ENCODE measurements around the gene EPHB1. TPM values are rescaled to one million over a fixed set of nuclear protein-coding genes. Genes with fewer than 3 reads are reported as not detected.

The EPHB1 gene
- total RNA-seq, 2 donors from 2014 or later, result 0.85 to 1.7 TPM

GRCh38 chr3:134923286-134923685 is 128.2 kb downstream of the EPHB1 start:
- DNase-seq (no peak), ATAC-seq (no peak)
- intact Hi-C loops (cut with DNase I), result no loop called here

- DNase-seq (no peak), ATAC-seq (no peak)
- intact Hi-C loops (cut with DNase I), result no loop called here
These were observed 132.5 kb downstream of the EPHB1 start for GRCh38 chr3:134927599-134927998.

GRCh38 chr3:134928392-134928791 is 133.3 kb downstream of the EPHB1 start:
- no peak for DNase-seq
- intact Hi-C loops (cut with DNase I), result no loop called here
- ATAC-seq, result no peak

- no peak for ATAC-seq
- intact Hi-C loops (cut with DNase I), result no loop called here
These were observed 133.8 kb downstream of the EPHB1 start for GRCh38 chr3:134928819-134929218.

GRCh38 chr3:134929976-134930375 is 134.9 kb downstream of the EPHB1 start:
- ATAC-seq (no peak), DNase-seq (no peak)
- intact Hi-C loops (cut with DNase I), result no loop called here

More at GRCh38 chr3:134928819-134929218, 133.8 kb downstream of the EPHB1 start:
- no peak for DNase-seq

DNA sequence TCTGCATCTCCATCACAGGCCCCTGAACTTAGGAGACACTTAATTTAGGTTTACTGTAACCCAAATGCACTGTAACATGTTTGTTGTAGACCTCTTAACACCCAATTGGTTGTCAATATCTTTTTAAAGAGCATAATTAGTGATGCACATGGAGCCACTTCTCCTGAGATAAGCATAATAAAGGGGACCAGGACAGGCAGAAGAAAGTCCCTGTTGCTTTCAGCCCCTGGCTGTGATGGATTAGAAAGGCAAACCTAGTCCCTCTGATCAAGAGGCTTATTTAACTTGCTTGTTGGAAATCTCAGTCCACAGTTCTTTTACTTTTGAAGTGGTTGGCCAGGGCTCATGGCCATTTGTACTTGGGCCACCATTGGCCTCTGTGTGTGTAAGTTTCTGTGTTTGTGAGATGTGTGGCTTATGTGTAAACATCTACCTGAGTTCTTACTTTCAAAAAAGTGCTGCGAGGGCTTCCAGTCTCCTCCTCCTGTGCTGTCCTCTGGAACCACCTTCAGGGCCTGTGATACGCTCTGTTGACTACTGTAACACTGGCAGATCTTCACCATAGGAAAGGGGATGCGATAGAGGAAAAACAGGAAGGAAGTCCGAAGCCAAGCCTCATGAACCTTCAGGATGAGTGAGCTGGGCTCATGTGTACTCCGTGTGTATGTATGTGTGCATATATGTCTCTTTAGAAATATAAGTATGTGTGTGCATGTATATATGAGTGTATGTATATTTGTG is 136.2 kb downstream of the EPHB1 start:
- ATAC-seq (no peak), DNase-seq (no peak)
- intact Hi-C loops (cut with DNase I), result no loop called here

- intact Hi-C loops (cut with DNase I), result no loop called here
- DNase-seq (no peak), ATAC-seq (no peak)
These were observed 137.0 kb downstream of the EPHB1 start for GRCh38 chr3:134932035-134932434.

GRCh38 chr3:134933997-134934396 is 138.9 kb downstream of the EPHB1 start:
- intact Hi-C loops (cut with DNase I), result no loop called here
- DNase-seq (no peak), ATAC-seq (no peak)

DNA sequence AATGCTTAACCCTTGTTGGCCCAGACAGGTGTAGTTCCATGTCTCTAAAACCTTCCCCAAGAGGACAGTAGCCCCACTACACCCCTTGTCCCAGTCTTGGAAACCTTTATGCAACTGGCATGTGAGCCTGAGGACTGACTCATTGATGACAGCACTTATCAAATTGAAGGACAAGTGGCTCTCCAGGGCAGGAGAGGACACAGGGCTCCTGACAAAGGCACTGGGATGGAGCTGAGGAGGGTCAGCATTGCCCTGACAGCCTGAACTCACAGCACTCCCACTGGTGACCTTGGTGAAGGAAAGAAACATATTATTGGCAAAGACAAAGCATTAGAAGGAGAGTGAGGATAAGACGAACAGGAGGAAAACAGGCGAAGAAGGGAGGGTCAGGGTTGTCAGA is 139.9 kb downstream of the EPHB1 start:
- intact Hi-C loops (cut with DNase I), result no loop called here
- no peak for DNase-seq
- ATAC-seq, result no peak

GRCh38 chr3:134937256-134938028 is 142.4 kb downstream of the EPHB1 start:
- intact Hi-C loops (cut with DNase I), result no loop called here
- ATAC-seq (no peak), DNase-seq (no peak)

DNA sequence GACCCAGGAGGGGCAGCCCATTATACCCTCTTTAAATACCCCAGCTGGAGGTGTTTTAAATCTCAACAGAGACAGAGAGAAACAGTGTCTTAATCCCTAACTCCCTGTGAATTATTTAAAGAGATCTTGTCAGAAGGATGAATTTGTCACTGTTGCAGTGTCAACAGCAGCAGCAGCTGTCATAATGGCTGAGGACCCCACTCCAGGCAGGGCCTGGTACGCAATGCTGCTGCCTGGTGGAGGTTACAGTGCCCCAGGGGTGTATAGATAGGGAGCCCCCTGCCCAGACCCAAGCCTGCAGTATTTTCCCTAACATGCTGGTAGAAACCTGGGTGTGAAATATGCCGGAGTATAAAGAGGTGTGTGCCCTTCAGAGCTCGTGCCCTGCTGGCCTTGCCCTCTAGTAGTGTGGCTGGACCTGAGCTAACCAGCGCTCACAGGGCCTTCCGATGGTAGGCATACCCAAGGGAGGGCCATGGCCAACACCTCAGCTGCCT is 143.0 kb downstream of the EPHB1 start:
- ATAC-seq (no peak), DNase-seq (no peak)
- intact Hi-C loops (cut with DNase I), result no loop called here

- DNase-seq (no peak), ATAC-seq (no peak)
These were observed 144.9 kb downstream of the EPHB1 start for GRCh38 chr3:134939978-134940377.

GRCh38 chr3:134941820-134942219 is 146.8 kb downstream of the EPHB1 start:
- no peak for ATAC-seq
- intact Hi-C loops (cut with DNase I), result no loop called here
- no peak for DNase-seq

More at GRCh38 chr3:134939978-134940377, 144.9 kb downstream of the EPHB1 start:
- intact Hi-C loops (cut with DNase I), result no loop called here

DNA sequence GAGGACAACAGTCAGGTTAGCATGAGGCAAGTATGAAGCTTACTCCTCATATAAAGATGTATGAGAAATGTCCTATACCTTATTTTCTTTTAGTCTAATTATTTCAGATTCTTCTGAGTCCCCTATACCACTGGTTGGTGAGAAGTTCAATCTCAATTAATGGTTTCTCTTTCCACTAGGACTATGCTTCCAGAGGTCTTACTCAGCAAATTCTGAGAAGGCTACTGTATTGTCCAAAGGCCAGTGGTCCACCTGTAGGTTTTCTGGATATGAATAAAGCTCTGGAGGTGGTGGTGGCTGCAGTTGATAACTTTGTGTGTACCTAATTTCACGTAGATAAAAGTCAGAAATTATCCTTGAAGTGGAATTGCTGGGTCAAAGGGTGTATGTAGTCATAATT is 149.4 kb downstream of the EPHB1 start:
- intact Hi-C loops (cut with DNase I), result no loop called here
- ATAC-seq, result no peak

GRCh38 chr3:134949150-134949549 is 154.1 kb downstream of the EPHB1 start:
- intact Hi-C loops (cut with DNase I), result no loop called here
- DNase-seq (no peak), ATAC-seq (no peak)

More for the DNA sequence above, 149.4 kb downstream of the EPHB1 start:
- no peak for DNase-seq

- ATAC-seq (no peak), DNase-seq (no peak)
- intact Hi-C loops (cut with DNase I), result no loop called here
These were observed 157.3 kb downstream of the EPHB1 start for GRCh38 chr3:134952371-134952770.

DNA sequence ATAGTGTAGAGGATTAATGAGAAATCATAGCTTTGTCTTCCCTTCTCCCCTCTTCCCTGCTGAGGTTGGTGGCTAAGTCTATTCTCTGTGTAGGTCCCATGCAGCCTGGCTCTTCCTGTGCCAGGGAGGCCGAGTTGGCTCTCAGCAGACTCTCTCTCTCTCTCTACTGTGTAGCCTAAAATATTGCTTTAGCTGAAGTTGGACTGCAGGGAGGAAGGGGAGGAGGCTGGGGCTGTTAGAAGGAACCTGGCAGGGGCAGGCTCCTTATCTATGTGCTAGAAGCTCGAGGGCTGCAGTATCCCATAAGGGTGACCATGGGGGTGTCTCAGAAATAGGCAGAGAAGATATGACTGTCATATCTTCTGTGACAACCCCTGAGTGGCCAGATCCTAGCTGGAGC is 160.8 kb downstream of the EPHB1 start:
- ATAC-seq (peak in 1 of 2 donors; percentile 44), DNase-seq (no peak)
- intact Hi-C loops (cut with DNase I), result no loop called here

DNA sequence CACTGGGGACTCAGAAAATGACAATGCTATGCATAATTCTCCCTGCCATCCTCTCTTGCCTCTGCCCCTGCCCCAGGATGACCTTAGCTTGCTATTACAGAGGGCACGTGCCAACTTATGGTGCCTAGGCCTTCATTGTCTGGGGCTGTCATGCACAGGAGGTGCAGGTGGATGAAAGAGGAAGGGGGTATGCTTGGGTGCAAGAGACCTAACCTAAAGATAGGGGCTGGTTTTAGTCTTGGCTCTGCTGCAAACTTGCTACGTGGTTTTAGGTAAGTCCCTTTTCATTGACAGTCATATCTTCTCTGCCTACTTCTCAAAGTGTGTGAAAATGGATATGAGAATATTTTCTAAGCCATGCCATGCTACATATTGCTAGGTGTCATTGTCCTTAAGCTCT is 161.3 kb downstream of the EPHB1 start:
- intact Hi-C loops (cut with DNase I), result no loop called here
- ATAC-seq (no peak), DNase-seq (no peak)

DNA sequence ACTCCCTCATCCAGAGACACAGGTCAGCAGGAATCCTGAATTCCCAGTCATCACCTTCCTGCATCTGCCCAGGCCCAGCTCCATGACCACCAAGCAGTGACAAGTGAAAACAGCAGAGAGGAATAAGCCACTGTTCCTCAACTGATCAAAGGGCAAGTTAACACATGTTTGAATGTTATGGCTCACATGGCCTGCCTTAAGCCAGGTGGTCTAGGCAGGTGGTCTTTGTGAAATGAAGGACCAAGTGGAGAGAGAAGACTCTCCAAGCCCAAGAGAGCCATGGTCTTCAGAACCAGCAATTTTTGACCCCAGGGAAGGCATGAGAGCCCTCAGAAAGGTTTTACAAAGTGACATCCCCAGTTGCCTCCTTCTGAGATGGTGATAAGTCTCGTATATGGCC is 161.8 kb downstream of the EPHB1 start:
- ATAC-seq, result no peak
- no peak for DNase-seq

GRCh38 chr3:134959516-134959915 is 164.5 kb downstream of the EPHB1 start:
- ATAC-seq (no peak), DNase-seq (no peak)
- intact Hi-C loops (cut with DNase I), result no loop called here

More for the DNA sequence above, 161.8 kb downstream of the EPHB1 start:
- intact Hi-C loops (cut with DNase I), result no loop called here

Measured in left cardiac atrium (tissue), 4 donors.